WI38 (cell line): ENCODE measurements around the gene UBTF.

ENCODE experiments used
- H3K4me3 ChIP-seq: 2 replicates; pipeline ENCODE4 v1.5.1; 2011; ENCODE audit warnings: low read depth, mild to moderate bottlenecking, control low read depth, low read length
- TF ChIP-seq, protein P1 (sequence below): IDR thresholded peaks from 2 replicates; pipeline ENCODE4 v1.5.1; 2012; ENCODE audit warnings: low read depth, mild to moderate bottlenecking, control low read depth, low read length

UBTF gene

DNA sequence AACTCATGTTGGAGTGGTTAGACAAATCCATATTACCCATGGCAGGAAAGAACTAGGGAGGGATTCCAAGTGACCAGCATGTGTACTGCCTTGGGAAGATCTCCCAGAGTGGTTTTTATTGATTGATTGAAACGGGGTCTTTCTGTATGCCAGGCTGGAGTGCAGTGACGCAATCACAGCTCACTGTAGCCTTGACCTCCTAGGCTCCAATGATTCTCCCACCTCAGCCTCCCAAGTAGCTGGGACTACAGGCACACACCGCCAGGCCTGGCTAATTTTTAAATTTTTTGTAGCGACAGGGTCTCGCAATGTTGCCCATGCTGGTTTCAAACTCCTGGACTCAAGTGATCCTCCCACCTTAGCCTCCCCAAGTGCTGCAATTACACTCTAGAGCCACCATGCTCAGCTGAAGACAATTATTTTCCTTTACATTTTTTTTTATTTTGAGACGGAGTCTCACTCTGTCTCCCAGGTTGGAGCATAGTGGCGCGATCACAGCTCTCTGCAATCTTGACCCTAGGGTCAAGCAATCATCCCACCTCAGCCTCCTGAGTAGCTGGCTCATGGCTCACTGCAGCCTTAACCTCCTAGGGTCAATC is 35.2 kb downstream of the UBTF start:
- TF ChIP-seq, protein P1, sequence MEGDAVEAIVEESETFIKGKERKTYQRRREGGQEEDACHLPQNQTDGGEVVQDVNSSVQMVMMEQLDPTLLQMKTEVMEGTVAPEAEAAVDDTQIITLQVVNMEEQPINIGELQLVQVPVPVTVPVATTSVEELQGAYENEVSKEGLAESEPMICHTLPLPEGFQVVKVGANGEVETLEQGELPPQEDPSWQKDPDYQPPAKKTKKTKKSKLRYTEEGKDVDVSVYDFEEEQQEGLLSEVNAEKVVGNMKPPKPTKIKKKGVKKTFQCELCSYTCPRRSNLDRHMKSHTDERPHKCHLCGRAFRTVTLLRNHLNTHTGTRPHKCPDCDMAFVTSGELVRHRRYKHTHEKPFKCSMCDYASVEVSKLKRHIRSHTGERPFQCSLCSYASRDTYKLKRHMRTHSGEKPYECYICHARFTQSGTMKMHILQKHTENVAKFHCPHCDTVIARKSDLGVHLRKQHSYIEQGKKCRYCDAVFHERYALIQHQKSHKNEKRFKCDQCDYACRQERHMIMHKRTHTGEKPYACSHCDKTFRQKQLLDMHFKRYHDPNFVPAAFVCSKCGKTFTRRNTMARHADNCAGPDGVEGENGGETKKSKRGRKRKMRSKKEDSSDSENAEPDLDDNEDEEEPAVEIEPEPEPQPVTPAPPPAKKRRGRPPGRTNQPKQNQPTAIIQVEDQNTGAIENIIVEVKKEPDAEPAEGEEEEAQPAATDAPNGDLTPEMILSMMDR: no peak
- H3K4me3 ChIP-seq: no peak overlapping the region

DNA sequence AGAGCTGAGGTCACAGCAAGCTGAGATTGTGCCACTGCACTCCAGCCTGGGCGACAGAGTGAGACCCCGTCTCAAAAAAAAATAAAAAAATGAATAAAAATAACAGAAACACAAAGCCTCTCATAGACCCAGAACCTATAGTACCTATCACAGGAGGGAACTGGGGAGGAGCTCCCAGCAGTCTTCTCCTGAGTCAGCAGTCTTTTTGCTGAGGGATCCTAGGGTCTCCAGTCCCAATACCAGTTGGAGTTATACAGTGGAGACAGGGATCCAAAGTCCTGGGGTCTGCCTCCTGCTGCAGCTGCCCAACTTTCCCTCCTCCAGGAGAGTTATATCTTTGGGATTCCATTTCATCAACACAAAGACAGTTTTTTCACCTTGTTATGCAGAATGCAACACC is 36.5 kb downstream of the UBTF start:
- no peak overlapping the region for H3K4me3 ChIP-seq
- TF ChIP-seq, protein P1: no peak

DNA sequence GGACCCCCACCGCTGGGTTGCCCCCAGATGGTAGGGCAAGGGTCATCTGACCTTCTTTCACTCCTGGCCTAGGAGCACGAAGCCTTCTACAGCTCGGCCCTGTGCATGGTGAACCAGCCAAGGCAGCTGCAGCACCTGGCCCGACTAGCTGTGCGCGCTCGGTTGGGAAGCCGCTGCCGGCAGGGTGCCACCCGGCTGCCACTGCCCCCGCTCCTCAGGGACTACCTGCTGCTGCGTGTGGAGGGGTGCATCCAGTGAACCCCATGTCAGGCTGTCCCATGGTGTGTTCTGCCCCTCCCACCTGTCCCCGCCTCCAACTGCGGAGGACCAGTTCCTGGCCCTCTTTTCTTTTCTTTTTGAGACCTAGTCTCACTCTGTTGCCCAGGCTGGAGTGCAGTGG is 41.3 kb downstream of the UBTF start:
- TF ChIP-seq, protein P1: no peak
- H3K4me3 ChIP-seq: no peak overlapping the region

DNA sequence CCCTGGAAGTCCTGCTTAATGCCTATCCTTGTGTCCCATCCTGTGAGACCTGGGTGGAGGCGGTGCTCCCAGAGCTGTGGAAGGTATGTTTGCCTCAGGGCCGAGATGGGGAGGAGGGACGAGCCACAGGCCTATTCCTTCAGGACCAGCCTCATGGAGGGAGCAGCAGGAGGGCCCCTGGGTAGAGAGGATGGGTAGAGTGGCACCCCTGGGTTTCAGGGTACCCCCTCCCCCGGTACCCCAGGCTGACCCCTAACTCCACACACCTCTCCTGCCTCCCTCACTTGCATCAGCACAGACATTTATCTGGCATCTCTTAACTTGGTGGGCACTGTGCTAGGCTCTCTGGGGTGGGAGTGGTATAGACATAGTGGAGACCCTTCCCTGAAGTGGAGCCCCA is 41.8 kb downstream of the UBTF start:
- TF ChIP-seq, protein P1: no peak
- no peak overlapping the region for H3K4me3 ChIP-seq

DNA sequence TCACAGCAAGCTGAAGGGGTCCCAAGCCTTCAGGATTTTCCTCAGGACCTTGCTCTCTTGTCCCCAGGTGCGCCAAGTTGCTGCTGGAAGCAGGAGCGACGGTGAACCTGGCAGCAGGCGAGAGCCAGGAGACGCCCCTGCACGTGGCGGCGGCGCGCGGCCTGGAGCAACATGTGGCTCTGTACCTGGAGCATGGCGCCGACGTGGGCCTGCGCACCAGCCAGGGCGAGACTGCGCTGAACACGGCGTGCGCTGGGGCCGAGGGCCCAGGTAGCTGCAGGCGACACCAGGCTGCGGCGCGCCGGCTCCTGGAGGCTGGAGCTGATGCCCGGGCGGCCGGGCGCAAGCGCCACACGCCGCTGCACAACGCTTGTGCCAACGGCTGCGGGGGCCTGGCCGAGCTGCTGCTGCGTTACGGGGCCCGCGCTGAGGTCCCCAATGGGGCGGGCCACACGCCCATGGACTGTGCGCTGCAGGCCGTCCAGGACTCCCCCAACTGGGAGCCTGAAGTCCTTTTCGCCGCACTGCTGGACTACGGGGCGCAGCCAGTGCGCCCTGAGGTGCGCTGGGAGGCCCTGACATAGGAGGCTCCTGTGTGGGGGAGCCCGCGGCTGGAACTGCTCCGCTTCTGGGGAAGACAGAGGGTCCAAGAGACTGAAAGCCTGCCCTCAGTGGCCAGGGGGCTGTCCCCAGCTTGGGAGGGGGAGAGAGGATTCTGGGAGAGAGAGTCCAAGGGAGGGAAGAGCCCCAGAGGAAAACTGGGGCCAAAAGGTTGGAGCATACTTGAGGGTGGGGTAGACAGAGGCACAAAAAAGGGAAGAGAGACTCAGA is 42.6 kb downstream of the UBTF start:
- TF ChIP-seq, protein P1: no peak
- no peak overlapping the region for H3K4me3 ChIP-seq

DNA sequence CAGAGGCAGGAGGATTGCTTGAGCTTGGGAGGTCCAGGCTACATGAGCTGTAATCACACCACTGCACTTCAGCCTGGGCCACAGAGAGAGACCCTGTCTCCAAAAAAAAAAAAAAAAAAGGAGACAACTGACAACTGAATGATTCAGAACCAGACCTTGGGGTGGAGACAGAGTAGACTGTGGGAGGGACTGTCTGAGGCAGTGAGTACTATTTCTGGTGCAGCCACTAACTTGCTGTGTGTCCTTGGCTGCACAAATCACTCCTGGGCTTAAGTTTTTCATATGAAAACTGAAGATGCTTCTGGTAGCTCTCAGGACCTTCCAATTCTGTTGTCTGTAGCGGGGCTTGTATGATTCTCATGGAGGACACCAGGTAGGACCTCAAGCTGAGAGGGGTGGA is 43.2 kb downstream of the UBTF start:
- no peak overlapping the region for H3K4me3 ChIP-seq
- TF ChIP-seq, protein P1: no peak

DNA sequence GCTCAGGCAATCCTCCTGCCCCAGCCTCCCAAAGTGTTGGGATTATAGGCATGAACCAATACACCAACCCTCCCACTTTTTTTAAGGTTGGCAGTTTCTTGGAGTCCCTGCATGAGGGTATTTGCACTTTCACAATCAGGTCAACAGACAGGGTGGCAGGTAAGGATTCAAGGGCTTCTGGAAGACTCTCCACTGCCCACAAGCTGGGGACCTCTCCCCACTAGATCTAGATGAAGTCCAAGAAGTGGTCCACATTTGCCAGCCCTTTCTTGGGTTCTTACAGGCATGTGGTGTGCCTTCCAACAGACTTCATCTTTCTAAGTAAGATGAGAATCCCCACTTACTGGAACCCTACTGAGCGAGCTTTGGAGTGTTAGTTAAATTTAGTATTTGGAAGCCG is 45.0 kb downstream of the UBTF start:
- no peak overlapping the region for H3K4me3 ChIP-seq
- TF ChIP-seq, protein P1: no peak
